SK-N-SH (cell line): Measurements from ENCODE around the gene SELENOH. TPM values are rescaled to one million over a fixed set of nuclear protein-coding genes. Genes with fewer than 3 reads are reported as not detected.

ENCODE experiments used
- CTCF ChIA-PET: fragments of 300-600, 350-600 bp; formaldehyde crosslinking; extraction: SDS; loops from one replicate; lab custom pipeline; 2021; lab: Yijun Ruan, JAX
- POLR2A ChIA-PET: fragments of 350-600 bp; sonication (Branson Sonifier 250); formaldehyde crosslinking; extraction: SDS; loops from one replicate; lab custom pipeline; 2020; ENCODE audit warnings: antibody characterized with exemption, inconsistent platforms; lab: Yijun Ruan, JAX
- DNase-seq: peaks from one replicate; pipeline ENCODE4 v3.0.0; 2012
- H2AFZ ChIP-seq: fragments of 200-600 bp; sonication (generic); 2 replicates; pipeline ENCODE4 v1.8.1; 2016; ENCODE audit warnings: antibody characterized with exemption, mild to moderate bottlenecking, low read depth
- H3F3A ChIP-seq: fragments of 200-600 bp; sonication (generic); replicated peaks from 2 replicates; pipeline ENCODE3; 2016; ENCODE audit warnings: antibody characterized with exemption, mild to moderate bottlenecking; ENCODE audit not compliant: insufficient read depth
- H3K27ac ChIP-seq, 2 experiments: fragments of 200-500 bp in 1 of 2; fragments of 200-600 bp in 1 of 2; sonication (Bioruptor generic) in 1 of 2; sonication (generic), shearing (Covaris generic) in 1 of 2; 2 replicates each; pipeline versions ENCODE4 v1.5.1 to v1.6.1; 2014 to 2016; ENCODE audit warnings: low read depth in 2 of 2, inconsistent platforms in 1 of 2, low read length in 1 of 2, mild to moderate bottlenecking in 1 of 2, mixed read lengths in 1 of 2
- H3K27me3 ChIP-seq: fragments of 200-600 bp; sonication (generic), shearing (Covaris generic); 2 replicates; pipeline ENCODE4 v1.6.1; 2016; ENCODE audit warnings: mixed run types; ENCODE audit not compliant: insufficient read depth
- H3K36me3 ChIP-seq, 2 experiments: fragments of 200-500 bp in 1 of 2; fragments of 200-600 bp in 1 of 2; sonication (Bioruptor generic) in 1 of 2; sonication (generic) in 1 of 2; replicated peaks in 1 of 2; 2 replicates each; pipeline versions ENCODE3 to v1.5.1; 2014 to 2016; ENCODE audit warnings: low read length in 1 of 2, mild to moderate bottlenecking in 1 of 2; ENCODE audit not compliant: insufficient read depth in 2 of 2, control insufficient read depth in 1 of 2
- H3K4me1 ChIP-seq, 2 experiments: fragments of 200-500 bp in 1 of 2; fragments of 200-600 bp in 1 of 2; sonication (Bioruptor generic) in 1 of 2; sonication (generic), shearing (Covaris generic) in 1 of 2; 2 replicates each; pipeline versions ENCODE4 v1.5.1 to v1.6.1; 2014 to 2016; ENCODE audit warnings: low read depth in 1 of 2, low read length in 1 of 2, mixed run types in 1 of 2; ENCODE audit not compliant: insufficient read depth in 2 of 2, control insufficient read depth in 1 of 2
- H3K4me2 ChIP-seq: fragments of 200-600 bp; sonication (generic), shearing (Covaris generic); 2 replicates; pipeline ENCODE4 v1.6.1; 2017; ENCODE audit warnings: mixed run types
- H3K4me3 ChIP-seq, 2 experiments: fragments of 200-500 bp in 1 of 2; fragments of 200-600 bp in 1 of 2; sonication (Bioruptor generic) in 1 of 2; sonication (generic), shearing (Covaris generic) in 1 of 2; 2 replicates each; pipeline versions ENCODE4 v1.5.1 to v1.8.1; 2014 to 2016; ENCODE audit warnings: low read depth in 2 of 2, inconsistent platforms in 1 of 2, low read length in 1 of 2, mild to moderate bottlenecking in 1 of 2, mixed read lengths in 1 of 2, moderate library complexity in 1 of 2
- H3K79me2 ChIP-seq: fragments of 200-600 bp; sonication (generic); 2 replicates; pipeline ENCODE4 v1.8.1; 2017; ENCODE audit warnings: mild to moderate bottlenecking; ENCODE audit not compliant: insufficient read depth
- H3K9ac ChIP-seq: fragments of 200-600 bp; sonication (generic); 2 replicates; pipeline ENCODE4 v1.6.1; 2017; ENCODE audit warnings: mixed run types
- H3K9me2 ChIP-seq: fragments of 200-600 bp; sonication (generic); 2 replicates; pipeline ENCODE4 v1.6.1; 2017; ENCODE audit warnings: mixed run types
- H3K9me3 ChIP-seq: fragments of 200-600 bp; sonication (generic); 2 replicates; pipeline ENCODE4 v1.6.1; 2017; ENCODE audit warnings: mixed run types, mild to moderate bottlenecking, moderate library complexity
- H4K20me1 ChIP-seq: fragments of 200-600 bp; sonication (generic); 2 replicates; pipeline ENCODE4 v1.6.1; 2017; ENCODE audit warnings: mild to moderate bottlenecking, mixed run types; ENCODE audit not compliant: insufficient read depth
- FOSL2 ChIP-seq: IDR thresholded peaks from 2 replicates; pipeline ENCODE4 v1.4.0; 2012; ENCODE audit warnings: low read depth, mild to moderate bottlenecking, moderate library complexity, borderline replicate concordance
- FOXJ3 ChIP-seq: sonication (generic); formaldehyde crosslinking; IDR thresholded peaks from 2 replicates; pipeline ENCODE4 v1.5.1; 2020; ENCODE audit warnings: mild to moderate bottlenecking, missing genetic modification reagents
- GABPA ChIP-seq: IDR thresholded peaks from 2 replicates; pipeline ENCODE4 v1.4.0; 2012; ENCODE audit warnings: low read depth, mild to moderate bottlenecking
- IRF3 ChIP-seq: fragments of 150-350 bp; IDR thresholded peaks from 2 replicates; pipeline ENCODE4 v1.6.1; 2016; ENCODE audit warnings: mild to moderate bottlenecking, low read depth, low read length
- JUND ChIP-seq: IDR thresholded peaks from 2 replicates; pipeline ENCODE4 v1.4.0; 2012
- MAX ChIP-seq: IDR thresholded peaks from 2 replicates; pipeline ENCODE4 v1.4.0; 2012; ENCODE audit warnings: low read depth
- MEF2A ChIP-seq: IDR thresholded peaks from 2 replicates; pipeline ENCODE4 v1.4.0; 2012; ENCODE audit warnings: low read depth, borderline replicate concordance
- MXI1 ChIP-seq: IDR thresholded peaks from 2 replicates; pipeline ENCODE4 v1.6.1; 2012; ENCODE audit warnings: mild to moderate bottlenecking, low read depth, low read length, improper control_type of control experiment
- NFIC ChIP-seq: IDR thresholded peaks from 2 replicates; pipeline ENCODE4 v1.4.0; 2012; ENCODE audit warnings: borderline replicate concordance
- NRF1 ChIP-seq: IDR thresholded peaks from 2 replicates; pipeline ENCODE4 v1.6.1; 2012; ENCODE audit warnings: low read depth, mild to moderate bottlenecking, low read length
- POLR2AphosphoS5 ChIP-seq: IDR thresholded peaks from 2 replicates; pipeline ENCODE4 v1.6.1; 2012; ENCODE audit warnings: low read depth, low read length
- RAD21 ChIP-seq: IDR thresholded peaks from 2 replicates; pipeline ENCODE4 v1.6.1; 2012; ENCODE audit warnings: mild to moderate bottlenecking, low read length
- RCOR1 ChIP-seq: fragments of 150-350 bp; IDR thresholded peaks from 2 replicates; pipeline ENCODE4 v1.6.1; 2017; ENCODE audit warnings: antibody characterized with exemption, low read length
- RFX5 ChIP-seq: IDR thresholded peaks from 2 replicates; pipeline ENCODE4 v1.6.1; 2012; ENCODE audit warnings: mild to moderate bottlenecking, improper control_type of control experiment, low read length
- RXRA ChIP-seq: IDR thresholded peaks from 2 replicates; pipeline ENCODE4 v1.4.0; 2012; ENCODE audit warnings: low read depth, mild to moderate bottlenecking, borderline replicate concordance
- SMC3 ChIP-seq: IDR thresholded peaks from 2 replicates; pipeline ENCODE4 v1.6.1; 2012; ENCODE audit warnings: low read depth, low read length, improper control_type of control experiment
- TAF1 ChIP-seq: IDR thresholded peaks from 2 replicates; pipeline ENCODE4 v1.6.1; 2012; ENCODE audit warnings: low read depth, mild to moderate bottlenecking, low read length, moderate library complexity, borderline replicate concordance
- TCF12 ChIP-seq: IDR thresholded peaks from 2 replicates; pipeline ENCODE4 v1.4.0; 2012
- TEAD4 ChIP-seq: IDR thresholded peaks from 2 replicates; pipeline ENCODE4 v1.4.0; 2012; ENCODE audit warnings: mild to moderate bottlenecking, borderline replicate concordance; ENCODE audit not compliant: insufficient read depth
- USF1 ChIP-seq: IDR thresholded peaks from 2 replicates; pipeline ENCODE4 v1.4.0; 2012; ENCODE audit warnings: low read depth, borderline replicate concordance
- USF2 ChIP-seq: fragments of 150-350 bp; IDR thresholded peaks from 2 replicates; pipeline ENCODE4 v1.6.1; 2017; ENCODE audit warnings: antibody characterized with exemption, low read length, low read depth, borderline replicate concordance
- YY1 ChIP-seq: IDR thresholded peaks from 2 replicates; pipeline ENCODE4 v1.4.0; 2012; ENCODE audit warnings: low read depth, mild to moderate bottlenecking
- WGBS: methylation state at CpG from one replicate; pipeline ENCODE4 v1.1.6; 2017; ENCODE audit warnings: low lambda C conversion rate; 5-methylcytosine and 5-hydroxymethylcytosine counted together
- polyA plus RNA-seq, 3 experiments: library from polyadenylated mRNA; depleted of rRNA; stranded (reverse); fragments of >200 nt; gene quantifications; 2 replicates each; pipeline ENCODE4 v1.2.3, GENCODE V29; 2012

Gene SELENOH
- polyA plus RNA-seq, 1 of the 3 experiments (the other 2 are of a cell fraction), result 333 TPM

- H3K4me2 ChIP-seq, result no peak overlapping the region
- H3K9me2 ChIP-seq, result no peaks in the 10 kb centered on the region
- H4K20me1 ChIP-seq, result peaks cover 80% of the 10 kb centered on the region
- H3K79me2 ChIP-seq, result peaks cover 100% of the 10 kb centered on the region
- H3K4me1 ChIP-seq, result peaks cover 15 to 27% of the 10 kb centered on the region in 2 experiments
- no peak overlapping the region for H3K4me3 ChIP-seq
- ChIA-PET CTCF (interaction anchor here (1.0 to 1.8 kb wide), 2 partner anchors 10 to 28 kb away, joined by 3 to 8 read pairs; no protein-coding TSS in a partner anchor), POLR2A (no interaction called here)
- H3K27ac ChIP-seq, result no peak overlapping the region
- H3F3A ChIP-seq, result peaks cover 12% of the 10 kb centered on the region
- no peak for DNase-seq
- H3K9me3 ChIP-seq, result no peaks in the 10 kb centered on the region
- H3K27me3 ChIP-seq, result no peaks in the 10 kb centered on the region
- no peak overlapping the region for H3K9ac ChIP-seq
- TF ChIP-seq YY1, result no peak
- no peak for TF ChIP-seq RFX5
- no peak for TF ChIP-seq IRF3
- no peak for TF ChIP-seq USF1
- TF ChIP-seq NFIC, result no peak
- TF ChIP-seq RCOR1, result no peak
- TF ChIP-seq MXI1, result no peak
- no peak for TF ChIP-seq POLR2AphosphoS5
- TF ChIP-seq NRF1, result no peak
- no peak for TF ChIP-seq MAX
- no peak for TF ChIP-seq TAF1
- TF ChIP-seq FOSL2, result no peak
- no peak for TF ChIP-seq TCF12
- TF ChIP-seq GABPA, result no peak
- no peak for TF ChIP-seq FOXJ3 (CRISPR knock-in tag)
- H3K36me3 ChIP-seq, result peaks cover 0 to 3% of the 10 kb centered on the region in 2 experiments
- no peak overlapping the region for H2AFZ ChIP-seq
- 72% methylated on average over 4 of the region's 4 CpGs for WGBS
These were observed 31.3 kb downstream of the SELENOH start for GRCh38 chr11:57772562-57772961.

GRCh38 chr11:57773026-57773598 is 31.8 kb downstream of the SELENOH start:
- peaks cover 100% of the 10 kb centered on the region for H3K79me2 ChIP-seq
- no peaks in the 10 kb centered on the region for H3K36me3 ChIP-seq
- H2AFZ ChIP-seq, result no peak overlapping the region
- no peaks in the 10 kb centered on the region for H3K9me2 ChIP-seq
- no peaks in the 10 kb centered on the region for H3K27me3 ChIP-seq
- H3K4me1 ChIP-seq, result peaks cover 21 to 32% of the 10 kb centered on the region in 2 experiments
- H3K4me2 ChIP-seq, result no peak overlapping the region
- H3K9ac ChIP-seq, result no peak overlapping the region
- no peak for DNase-seq
- no peak overlapping the region for H3K4me3 ChIP-seq
- CTCF ChIA-PET, result interaction anchor here (1.0 to 1.8 kb wide), 2 partner anchors 10 to 28 kb away, joined by 3 to 8 read pairs; no protein-coding TSS in a partner anchor
- H3F3A ChIP-seq, result peaks cover 17% of the 10 kb centered on the region
- no peak for TF ChIP-seq NFIC
- no peak for TF ChIP-seq USF2
- TF ChIP-seq RCOR1, result no peak
- no peak for TF ChIP-seq TAF1
- no peak for TF ChIP-seq FOSL2
- no peak for TF ChIP-seq SMC3
- no peak for TF ChIP-seq MEF2A
- TF ChIP-seq GABPA, result no peak
- no peak for TF ChIP-seq MXI1
- TF ChIP-seq RFX5, result no peak
- no peak for TF ChIP-seq POLR2AphosphoS5
- no peak for TF ChIP-seq FOXJ3 (CRISPR knock-in tag)
- no peak for TF ChIP-seq JUND
- TF ChIP-seq RXRA, result no peak
- no peak for TF ChIP-seq TEAD4
- no peak for TF ChIP-seq RAD21
- TF ChIP-seq, all 33 proteins: peak for 0
- no peaks in the 10 kb centered on the region for H3K9me3 ChIP-seq
- WGBS, result 73% methylated on average over 5 of the region's 5 CpGs
- no peak overlapping the region for H3K27ac ChIP-seq
- POLR2A ChIA-PET, result no interaction called here
- H4K20me1 ChIP-seq, result peaks cover 86% of the 10 kb centered on the region
